ENCODE measurements around the gene CCDC102A. TPM values are rescaled to one million over a fixed set of nuclear protein-coding genes. Genes with fewer than 3 reads are reported as not detected.

CCDC102A gene
- total and polyA plus RNA-seq, 10 of the 15 experiments (the other 5 are each of a cell fraction or from before 2014, with no cell fraction given): 0.03 to 5.9 (median 2.4) TPM

GRCh38 chr16:57565461-57565860, 29.1 kb upstream of the CCDC102A start:
- no peak overlapping the region for H2AFZ ChIP-seq (ENCODE audit: control insufficient read depth, low read depth, low read length)
- no TSS peak for BruUV-seq (replicated peaks)
- no peak overlapping the region for H3K4me3 ChIP-seq
- no peaks in the 10 kb centered on the region for H3K4me1 ChIP-seq (ENCODE audit: control insufficient read depth, insufficient read depth, low read length)
- no peak for FAIRE-seq
- no peak overlapping the region for H3K9ac ChIP-seq (ENCODE audit: control insufficient read depth, insufficient read depth, low read length)
- no peaks in the 10 kb centered on the region for H4K20me1 ChIP-seq (ENCODE audit: control insufficient read depth, insufficient read depth)
- no peak for DNase-seq (ENCODE audit: low read depth, low spot score)
- H3K36me3 ChIP-seq (ENCODE audit: control insufficient read depth in 2 of 2, insufficient read depth in 2 of 2, low read length in 1 of 2): peaks cover 39 to 41% of the 10 kb centered on the region in 2 experiments
- WGBS (ENCODE audit: insufficient coverage, insufficient replicate concordance, low lambda C conversion rate, missing lambda C conversion rate): 57% methylated on average over 3 of the region's 3 CpGs
- peaks cover 4% of the 10 kb centered on the region for H3K79me2 ChIP-seq (ENCODE audit: control insufficient read depth, insufficient read depth, low read length)
- H3K9me3 ChIP-seq (replicated peaks; ENCODE audit: control insufficient read depth, insufficient read depth, low read length): no peaks in the 10 kb centered on the region; the same call in 2 of the 3 replicates
- ChIA-PET CTCF (interaction anchor here (1.5 to 1.7 kb wide), 2 partner anchors 8 to 11 kb away, joined by 3 to 10 read pairs; no protein-coding TSS in a partner anchor), POLR2A (no interaction called here), SMC1A (ENCODE audit: uncharacterized antibody, unreplicated experiment) (interaction anchor here (1.2 kb wide), 1 partner anchor 121 kb away, joined by 3 read pairs; no protein-coding TSS in a partner anchor), RAD21 (ENCODE audit: unreplicated experiment) (no interaction called here)
- TF ChIP-seq, protein P1, sequence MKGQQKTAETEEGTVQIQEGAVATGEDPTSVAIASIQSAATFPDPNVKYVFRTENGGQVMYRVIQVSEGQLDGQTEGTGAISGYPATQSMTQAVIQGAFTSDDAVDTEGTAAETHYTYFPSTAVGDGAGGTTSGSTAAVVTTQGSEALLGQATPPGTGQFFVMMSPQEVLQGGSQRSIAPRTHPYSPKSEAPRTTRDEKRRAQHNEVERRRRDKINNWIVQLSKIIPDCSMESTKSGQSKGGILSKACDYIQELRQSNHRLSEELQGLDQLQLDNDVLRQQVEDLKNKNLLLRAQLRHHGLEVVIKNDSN (IDR thresholded peaks at IDR 0.05; ENCODE audit: borderline replicate concordance, extremely low read length, insufficient read depth, low read depth, low read length): peak; percentile 6
- TF ChIP-seq MLLT1 (IDR thresholded peaks at IDR 0.05): no peak
- intact Hi-C loops (cut with micrococcal nuclease; ENCODE audit: unreplicated experiment) (no loop called here), in situ Hi-C loops (cut with MboI) (no loop called here)
- H3K4me2 ChIP-seq (ENCODE audit: control insufficient read depth, insufficient read depth): no peak overlapping the region
- H3K27ac ChIP-seq (ENCODE audit: control insufficient read depth, insufficient read depth): no peak overlapping the region
- no peaks in the 10 kb centered on the region; a peak in 1 of 4 replicates for H3K27me3 ChIP-seq (replicated peaks in 1 of 2; ENCODE audit: control insufficient read depth in 2 of 2, insufficient read depth in 2 of 2, low read length in 1 of 2)
- ATAC-seq: no peak

Data from GM12878 (cell line).